HL-60 (cell line): ENCODE results near the gene ACRV1.

ENCODE experiments used
- DNase-seq, 2 experiments: peaks; one replicate each; pipeline ENCODE4 v3.0.0-alpha.2; 2010 to 2020; ENCODE audit warnings: low read depth in 1 of 2, low spot score in 1 of 2
- H3K27ac ChIP-seq: fragments of 250-450 bp; sonication (Bioruptor Pico); replicated peaks from 2 replicates; pipeline ENCODE4 v1.5.1; 2020; ENCODE audit warnings: mild to moderate bottlenecking, moderate library complexity
- H3K27me3 ChIP-seq: fragments of 250-450 bp; sonication (Bioruptor Pico); 2 replicates; pipeline ENCODE4 v1.5.1; 2021; ENCODE audit warnings: mild to moderate bottlenecking, moderate library complexity; ENCODE audit not compliant: insufficient read depth, poor library complexity, severe bottlenecking
- H3K4me3 ChIP-seq: replicated peaks from 2 replicates; pipeline ENCODE4 v1.5.1; 2011; ENCODE audit warnings: mild to moderate bottlenecking, control low read depth, low read length; ENCODE audit not compliant: insufficient read depth
- CTCF ChIP-seq: IDR thresholded peaks from one replicate; pipeline ENCODE4 v1.5.1; 2011; ENCODE audit warnings: low read length, control low read depth, inconsistent platforms; ENCODE audit not compliant: insufficient read depth
- GABPA ChIP-seq: IDR thresholded peaks from 2 replicates; pipeline ENCODE4 v1.6.1; 2012; ENCODE audit warnings: low read depth
- POLR2AphosphoS5 ChIP-seq: IDR thresholded peaks from 2 replicates; pipeline ENCODE4 v1.6.1; 2012; ENCODE audit warnings: low read depth
- REST ChIP-seq: IDR thresholded peaks from 2 replicates; pipeline ENCODE4 v1.6.1; 2012; ENCODE audit warnings: low read depth; ENCODE audit not compliant: insufficient replicate concordance
- SPI1 ChIP-seq: IDR thresholded peaks from 2 replicates; pipeline ENCODE4 v1.6.1; 2012; ENCODE audit warnings: low read depth, mild to moderate bottlenecking, borderline replicate concordance

Gene ACRV1

GRCh38 chr11:125625630-125626287, 54.9 kb downstream of the ACRV1 start:
- DNase-seq: peak; percentile 69 to 92
- no peaks in the 10 kb centered on the region for H3K27me3 ChIP-seq
- H3K27ac ChIP-seq: peak overlapping the region; percentile 85
- peak overlapping the region; percentile 93 for H3K4me3 ChIP-seq
- peak; percentile 97 for TF ChIP-seq POLR2AphosphoS5
- no peak; the same call in 1 of the 2 replicates for TF ChIP-seq GABPA
- TF ChIP-seq REST: peak; percentile 76

GRCh38 chr11:125625225-125625629, 55.4 kb downstream of the ACRV1 start:
- Histone ChIP-seq H3K27ac (peak overlapping the region; percentile 85), H3K27me3 (no peaks in the 10 kb centered on the region), H3K4me3 (peak overlapping the region; percentile 93)
- TF ChIP-seq GABPA: no peak
- peak; percentile 44; the same call in 1 of the 2 replicates for TF ChIP-seq SPI1
- TF ChIP-seq CTCF: no peak
- DNase-seq: peak in 1 of 2 experiments; percentile 60

GRCh38 chr11:125624756-125625213, 55.9 kb downstream of the ACRV1 start, which contains the start of gene CHEK1:
Gene CHEK1, plus strand, starts transcription at chr11:125625163. Its CDS starts 1,606 bp downstream, at chr11:125626769.
- H3K27ac ChIP-seq: peak within 1 kb of the TSS; percentile 85
- DNase-seq: no peak

More at GRCh38 chr11:125624756-125625213, 55.9 kb downstream of the ACRV1 start, which contains the start of gene CHEK1:
- Histone ChIP-seq H3K27me3 (no peaks in the 10 kb centered on the region), H3K4me3 (peak within 1 kb of the TSS; percentile 93)
- TF ChIP-seq POLR2AphosphoS5 (no peak), GABPA (no peak), SPI1 (no peak), CTCF (no peak), REST (no peak)
